CD14-positive monocyte (primary cell): ENCODE measurements around the gene SMC2. TPM values are rescaled to one million over a fixed set of nuclear protein-coding genes. Genes with fewer than 3 reads are reported as not detected.

Experiments
- DNase-seq, 3 donors: peaks; one replicate each; pipeline ENCODE4 v3.0.0-alpha.2; 2011 to 2022
- H2AFZ ChIP-seq: 2 replicates; pipeline ENCODE4 v1.6.0; 2012; ENCODE audit warnings: mild to moderate bottlenecking, low read depth, low read length, inconsistent platforms; ENCODE audit not compliant: insufficient read depth, poor library complexity, severe bottlenecking
- H3K27ac ChIP-seq, 2 donors: 1 replicate in 1 of 2; 2 replicates in 1 of 2; pipeline ENCODE4 v1.5.1; 2012 to 2013; ENCODE audit warnings: low read length in 2 of 2, control low read depth in 1 of 2, inconsistent platforms in 1 of 2, low read depth in 1 of 2, mild to moderate bottlenecking in 1 of 2
- H3K27me3 ChIP-seq, 2 donors: one replicate each; pipeline versions ENCODE4 v1.6.0 to v1.6.1; 2011 to 2013; ENCODE audit warnings: low read length in 2 of 2; ENCODE audit not compliant: control insufficient read depth in 2 of 2, insufficient read depth in 2 of 2
- H3K36me3 ChIP-seq, 2 donors: replicated peaks in 1 of 2; 1 replicate in 1 of 2; 2 replicates in 1 of 2; pipeline versions ENCODE4 v1.5.1 to v1.6.1; 2012 to 2013; ENCODE audit warnings: low read length in 2 of 2, control low read depth in 1 of 2, inconsistent platforms in 1 of 2, mild to moderate bottlenecking in 1 of 2; ENCODE audit not compliant: insufficient read depth in 2 of 2, control insufficient read depth in 1 of 2
- H3K4me1 ChIP-seq, 2 donors: 1 replicate in 1 of 2; 2 replicates in 1 of 2; pipeline versions ENCODE4 v1.5.1 to v1.6.1; 2012 to 2013; ENCODE audit warnings: low read length in 2 of 2, control low read depth in 1 of 2, inconsistent platforms in 1 of 2, mild to moderate bottlenecking in 1 of 2, moderate library complexity in 1 of 2; ENCODE audit not compliant: insufficient read depth in 2 of 2, control insufficient read depth in 1 of 2
- H3K4me2 ChIP-seq: replicated peaks from 2 replicates; pipeline ENCODE3; 2012; ENCODE audit warnings: low read length, moderate library complexity, mild to moderate bottlenecking; ENCODE audit not compliant: poor library complexity, severe bottlenecking; ENCODE audit errors: extremely low read depth
- H3K4me3 ChIP-seq, 3 experiments: fragments of 200-600 bp in 1 of 3; sonication (generic) in 1 of 3; replicated peaks in 1 of 3; 1 replicate in 2 of 3; 2 replicates in 1 of 3; pipeline ENCODE4 v1.5.1; 2011 to 2013; ENCODE audit warnings: low read length in 3 of 3, mild to moderate bottlenecking in 3 of 3, control low read depth in 2 of 3, low read depth in 2 of 3, inconsistent platforms in 1 of 3, moderate library complexity in 1 of 3
- H3K79me2 ChIP-seq: 2 replicates; pipeline ENCODE4 v1.6.0; 2012; ENCODE audit warnings: mild to moderate bottlenecking, control low read depth, inconsistent platforms, low read length, moderate library complexity; ENCODE audit not compliant: insufficient read depth
- H3K9ac ChIP-seq: 2 replicates; pipeline ENCODE4 v1.6.0; 2017; ENCODE audit warnings: low read length, mild to moderate bottlenecking; ENCODE audit not compliant: insufficient read depth, poor library complexity, severe bottlenecking
- H3K9me3 ChIP-seq, 2 donors: replicated peaks in 1 of 2; 1 replicate in 1 of 2; 2 replicates in 1 of 2; pipeline versions ENCODE4 v1.5.1 to v1.6.1; 2012 to 2013; ENCODE audit warnings: low read length in 2 of 2, control low read depth in 1 of 2; ENCODE audit not compliant: control insufficient read depth in 1 of 2, insufficient read depth in 1 of 2
- H4K20me1 ChIP-seq: 2 replicates; pipeline ENCODE4 v1.6.0; 2012; ENCODE audit warnings: mild to moderate bottlenecking, low read length, control low read depth, moderate library complexity; ENCODE audit not compliant: insufficient read depth
- H3K27ac Mint-ChIP-seq, 7 donors: one replicate each; pipeline ENCODE4 v1.8.0; 2020; ENCODE audit warnings: mild to moderate bottlenecking in 7 of 7, mixed read lengths in 7 of 7, moderate library complexity in 6 of 7, inconsistent platforms in 2 of 7
- H3K27me3 Mint-ChIP-seq, 3 donors: one replicate each; pipeline ENCODE4 v1.8.0; 2021 to 2022; ENCODE audit warnings: low read depth in 3 of 3, mild to moderate bottlenecking in 3 of 3, mixed read lengths in 3 of 3, moderate library complexity in 3 of 3, inconsistent platforms in 1 of 3
- H3K36me3 Mint-ChIP-seq, 2 donors: one replicate each; pipeline ENCODE4 v1.8.0; 2020; ENCODE audit warnings: mixed read lengths in 2 of 2, inconsistent platforms in 1 of 2, mild to moderate bottlenecking in 1 of 2
- H3K4me1 Mint-ChIP-seq: one replicate; pipeline ENCODE4 v1.8.0; 2020; ENCODE audit warnings: mild to moderate bottlenecking, mixed read lengths
- H3K4me3 Mint-ChIP-seq, 2 donors: one replicate each; pipeline ENCODE4 v1.8.0; 2020; ENCODE audit warnings: mild to moderate bottlenecking in 2 of 2, mixed read lengths in 2 of 2, moderate library complexity in 1 of 2
- H3K9me3 Mint-ChIP-seq, 7 donors: one replicate each; pipeline ENCODE4 v1.8.0; 2020 to 2022; ENCODE audit warnings: mixed read lengths in 7 of 7, mild to moderate bottlenecking in 6 of 7, moderate library complexity in 6 of 7, inconsistent platforms in 2 of 7
- CTCF ChIP-seq: fragments of 200-600 bp; IDR thresholded peaks from one replicate; pipeline ENCODE4 v1.8.0; 2022; ENCODE audit warnings: antibody characterized with exemption, mild to moderate bottlenecking
- WGBS: methylation state at CpG from one replicate; pipeline ENCODE4 v1.1.5; 2013; ENCODE audit warnings: missing lambda C conversion rate; ENCODE audit not compliant: insufficient coverage; 5-methylcytosine and 5-hydroxymethylcytosine counted together
- intact Hi-C, 2 donors: fragments of 100-400 bp; cut with micrococcal nuclease; formaldehyde crosslinking; loops; one replicate each; pipeline versions ENCODE4 v1.15.0 to v1.15.1; 2023
- polyA plus RNA-seq, 3 donors: library from polyadenylated mRNA; depleted of rRNA in 1 of 3; unstranded in 2 of 3; stranded (reverse) in 1 of 3; fragments of 300-500 nt in 2 of 3; fragments of >200 nt in 1 of 3; fragmentation: Illumina TruSeq in 2 of 3; gene quantifications; 1 replicate in 2 of 3; 2 replicates in 1 of 3; pipeline ENCODE4 v1.2.3, GENCODE V29; 2012 to 2021

The SMC2 gene
- polyA plus RNA-seq, 3 donors = 0.77 to 3.6 (median 2.7) TPM

- no peak for TF ChIP-seq CTCF
- H3K27ac Mint-ChIP-seq = no peak overlapping the region
- H3K9me3 Mint-ChIP-seq = no peaks in the 10 kb centered on the region
- H3K27me3 Mint-ChIP-seq = no peaks in the 10 kb centered on the region
- no peaks in the 10 kb centered on the region for H4K20me1 ChIP-seq
- peaks cover 16 to 51% of the 10 kb centered on the region in 2 donors for H3K36me3 ChIP-seq
- H3K27me3 ChIP-seq = no peaks in the 10 kb centered on the region
- no peak for DNase-seq
- peaks cover 33 to 43% of the 10 kb centered on the region in 2 donors for H3K36me3 Mint-ChIP-seq
- H3K4me2 ChIP-seq = no peak overlapping the region
- H3K4me1 ChIP-seq = no peaks in the 10 kb centered on the region
- 100% methylated on average over 3 of the region's 3 CpGs for WGBS
- no peaks in the 10 kb centered on the region for H3K79me2 ChIP-seq
- H3K4me3 ChIP-seq = no peak overlapping the region
- H3K9ac ChIP-seq = no peak overlapping the region
- H2AFZ ChIP-seq = no peak overlapping the region
- no peaks in the 10 kb centered on the region for H3K4me1 Mint-ChIP-seq
- intact Hi-C loops = no loop called here
- H3K4me3 Mint-ChIP-seq = no peak overlapping the region
- H3K27ac ChIP-seq = no peak overlapping the region
- H3K9me3 ChIP-seq = no peaks in the 10 kb centered on the region
Observed at GRCh38 chr9:104142799-104143549, 48.9 kb downstream of the SMC2 start.

- peak overlapping the region in 1 of 7 donors; percentile 14 for H3K27ac Mint-ChIP-seq
- no peak for DNase-seq
Observed at GRCh38 chr9:104143550-104143910, 49.4 kb downstream of the SMC2 start.

More at GRCh38 chr9:104143550-104143910, 49.4 kb downstream of the SMC2 start:
- intact Hi-C loops = no loop called here
- no peak for TF ChIP-seq CTCF
- Mint-ChIP-seq H3K4me3 (no peak overlapping the region), H3K27me3 (no peaks in the 10 kb centered on the region), H3K4me1 (no peaks in the 10 kb centered on the region), H3K36me3 (peaks cover 29 to 39% of the 10 kb centered on the region in 2 donors), H3K9me3 (no peaks in the 10 kb centered on the region)
- no peaks in the 10 kb centered on the region for H3K27me3 ChIP-seq
- no CpG with 5 or more reads among the region's 3 CpGs for WGBS
- H3K79me2 ChIP-seq = no peaks in the 10 kb centered on the region
- H3K27ac ChIP-seq = no peak overlapping the region
- no peaks in the 10 kb centered on the region for H3K9me3 ChIP-seq
- H3K4me1 ChIP-seq = no peaks in the 10 kb centered on the region
- H3K4me3 ChIP-seq = no peak overlapping the region
- no peak overlapping the region for H3K9ac ChIP-seq
- H3K4me2 ChIP-seq = no peak overlapping the region
- H4K20me1 ChIP-seq = no peaks in the 10 kb centered on the region
- H2AFZ ChIP-seq = no peak overlapping the region
- H3K36me3 ChIP-seq = peaks cover 16 to 46% of the 10 kb centered on the region in 2 donors
